NCI-H2196 treated with DMSO at 0.1 percent for 48 hours (cell line): ENCODE results near the gene AADACL4.
"Not testable (repeated sequence)": the region's sequence is repeated elsewhere in the genome, so short reads cannot be mapped to it uniquely, and the experiment has no call there.

Experiments
- DNase-seq: peaks from one replicate; lab custom pipeline; 2025; ENCODE audit not compliant: unreplicated experiment; lab: John Stamatoyannopoulos, UW

AADACL4 gene

DNA sequence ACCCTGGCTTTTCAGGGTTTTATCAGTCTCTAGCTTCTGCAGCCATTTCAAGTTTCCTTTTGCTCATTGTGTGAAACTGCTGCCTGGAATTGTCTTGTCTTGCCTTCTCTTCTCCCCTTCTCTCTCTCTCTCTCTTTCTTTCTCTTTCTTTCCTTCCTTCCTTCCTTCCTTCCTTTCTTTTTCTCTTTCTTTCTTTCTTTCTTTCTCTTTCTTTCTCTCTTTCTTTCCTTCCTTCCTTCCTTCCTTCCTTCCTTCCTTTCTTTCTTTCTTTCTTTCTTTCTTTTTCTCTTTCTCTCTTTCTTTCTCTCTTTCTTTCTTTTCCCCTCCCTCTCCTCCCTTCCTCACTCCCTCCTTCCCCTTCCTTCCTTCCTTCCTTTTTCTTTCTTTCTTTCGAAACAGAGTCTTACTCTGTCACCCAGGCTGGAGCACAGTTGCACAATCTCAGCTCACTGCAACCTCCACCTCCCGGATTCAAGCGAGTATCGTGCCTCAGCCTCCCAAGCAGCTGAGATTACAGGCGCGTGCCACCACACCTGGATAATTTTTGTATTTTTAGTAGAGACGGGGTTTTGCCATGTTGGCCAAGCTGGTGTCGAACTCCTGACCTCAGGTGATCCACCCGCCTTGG lies 14.1 kb downstream of the AADACL4 start:
- DNase-seq: not testable (repeated sequence)

GRCh38 chr1:12658531-12659453 lies 14.9 kb downstream of the AADACL4 start:
- peak; percentile 24 for DNase-seq

DNA sequence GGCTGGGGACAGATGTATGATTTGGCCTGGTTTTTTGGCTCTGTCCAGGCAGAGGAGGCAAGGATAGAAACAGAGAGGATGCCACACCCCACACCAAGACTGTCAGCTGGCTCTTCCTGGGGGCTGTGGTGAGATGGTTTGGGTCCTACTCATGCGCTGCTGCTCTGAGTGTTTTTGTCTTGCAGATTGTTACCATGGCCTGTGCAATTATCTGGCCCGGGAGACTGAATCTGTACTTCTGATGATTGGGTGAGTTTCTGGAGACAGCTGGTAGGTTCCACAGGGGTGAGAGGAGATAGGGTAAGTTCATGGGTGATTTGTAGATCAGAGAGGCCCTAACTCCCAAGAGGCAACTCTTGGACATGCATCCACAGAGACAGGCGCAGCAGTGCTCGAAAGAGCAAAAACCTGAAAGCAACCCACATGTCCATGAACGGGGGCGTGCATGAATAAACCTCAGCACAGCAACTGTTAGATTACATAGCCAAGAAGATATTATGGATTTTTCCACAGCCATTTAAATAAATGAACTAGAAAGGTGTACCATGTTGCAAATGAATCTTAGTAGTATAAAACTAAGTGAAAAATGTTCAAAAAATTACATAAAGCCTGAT lies 17.8 kb downstream of the AADACL4 start:
- DNase-seq: no peak

DNA sequence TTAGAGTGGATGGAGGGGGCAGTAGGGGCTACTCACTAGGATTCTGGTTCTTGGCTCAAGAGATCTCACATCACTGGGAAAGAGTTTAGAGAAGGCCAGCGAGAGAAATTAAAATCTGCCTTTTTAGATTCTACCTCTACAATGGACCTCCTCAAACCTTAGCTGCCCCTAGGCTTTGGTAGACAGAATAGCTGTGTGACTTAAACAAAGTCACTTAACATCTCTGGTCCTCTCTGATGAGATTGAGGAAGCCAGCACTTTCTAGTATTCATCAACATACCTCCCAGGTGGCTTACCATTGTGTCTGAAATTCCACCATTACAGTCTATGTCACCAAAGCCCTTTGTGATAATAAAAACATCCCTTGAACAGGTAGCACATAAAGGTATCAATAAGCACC lies 18.7 kb downstream of the AADACL4 start:
- DNase-seq: no peak

DNA sequence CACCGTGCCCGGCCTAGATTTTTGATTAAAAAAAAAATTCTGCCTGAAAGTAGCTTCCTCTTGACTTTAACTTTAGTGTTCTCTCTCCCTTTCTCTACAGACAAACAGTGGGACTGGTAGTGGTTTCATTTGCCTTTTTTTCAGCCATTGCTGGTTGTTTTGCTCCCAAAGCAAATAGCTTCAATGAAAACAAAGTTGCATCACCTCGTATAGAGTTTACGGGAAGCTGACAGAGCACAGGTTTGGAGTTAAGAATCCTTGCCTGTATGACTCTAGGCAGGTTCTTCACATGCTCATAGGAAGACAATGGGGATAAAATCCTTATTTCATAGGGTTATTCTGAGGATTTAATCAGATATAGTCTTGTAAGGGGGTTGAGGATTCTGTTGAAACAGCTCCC lies 21.6 kb downstream of the AADACL4 start:
- DNase-seq: no peak

- DNase-seq: no peak
Observed at GRCh38 chr1:12666141-12666735, 22.4 kb downstream of the AADACL4 start.

DNA sequence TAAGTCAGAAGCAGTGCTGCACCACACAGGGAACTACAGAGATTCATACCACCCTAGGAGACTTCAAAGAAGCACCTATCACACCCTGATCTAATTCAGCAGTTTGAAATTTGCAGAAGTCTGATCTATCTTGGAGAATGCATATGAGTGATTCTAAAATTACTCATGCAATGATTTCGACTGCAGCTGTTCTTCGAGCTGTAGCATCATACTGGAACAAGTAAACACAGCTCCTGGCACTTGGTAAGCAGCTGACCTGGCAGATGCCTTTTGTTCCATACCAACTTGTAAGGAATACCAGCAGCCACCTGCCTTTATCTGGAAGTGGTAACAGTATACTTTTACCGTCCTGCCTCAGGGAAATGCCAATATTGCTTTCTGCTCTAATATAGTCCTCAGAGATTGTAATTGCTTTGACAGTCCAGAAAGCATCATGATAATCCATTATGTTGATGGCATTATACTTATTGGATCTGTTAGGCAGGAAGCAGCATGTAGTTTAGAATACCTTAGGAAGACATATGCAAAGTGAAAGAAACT lies 25.7 kb downstream of the AADACL4 start:
- DNase-seq: peak; percentile 18

- DNase-seq: no peak
Observed at GRCh38 chr1:12674358-12674757, 30.5 kb downstream of the AADACL4 start.

DNA sequence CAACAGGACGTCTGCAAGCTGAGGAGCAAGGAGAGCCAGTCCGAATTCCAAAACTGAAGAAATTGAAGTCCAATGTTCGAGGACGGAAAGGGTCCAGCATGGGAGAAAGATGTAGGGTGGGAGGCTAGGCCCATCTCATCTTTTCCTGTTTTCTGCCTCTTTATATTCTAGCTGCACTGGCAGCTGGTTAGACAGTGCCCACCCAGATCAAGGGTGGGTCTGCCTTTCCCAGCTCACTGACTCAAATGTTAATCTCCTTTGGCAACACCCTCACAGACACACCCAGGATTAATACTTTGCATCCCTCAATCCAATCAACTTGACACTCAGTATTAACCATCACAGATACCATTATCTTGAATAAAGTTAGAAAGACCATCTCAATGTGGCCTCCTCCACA lies 32.2 kb downstream of the AADACL4 start:
- DNase-seq: not testable (repeated sequence)

DNA sequence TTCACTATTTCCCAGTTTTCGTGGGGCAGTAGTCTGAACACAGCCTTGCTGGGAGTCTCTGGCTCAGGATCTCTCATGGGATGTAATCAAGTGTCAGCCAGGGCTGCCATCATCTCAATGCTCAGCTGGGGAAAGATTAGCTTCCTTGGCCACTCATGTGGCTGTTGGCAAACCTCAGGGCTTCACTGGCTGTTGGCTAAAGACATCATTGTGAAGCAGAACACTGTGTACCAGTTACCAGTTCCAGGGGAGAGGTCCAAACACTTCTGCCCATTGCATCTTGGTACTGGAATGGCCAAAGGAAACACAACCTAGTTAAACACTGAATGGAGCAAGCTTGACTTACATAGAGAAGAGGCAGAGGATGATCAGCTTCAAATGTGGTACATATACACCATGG lies 33.7 kb downstream of the AADACL4 start:
- no peak for DNase-seq

- DNase-seq: no peak
Observed at GRCh38 chr1:12678350-12678749, 34.5 kb downstream of the AADACL4 start.

DNA sequence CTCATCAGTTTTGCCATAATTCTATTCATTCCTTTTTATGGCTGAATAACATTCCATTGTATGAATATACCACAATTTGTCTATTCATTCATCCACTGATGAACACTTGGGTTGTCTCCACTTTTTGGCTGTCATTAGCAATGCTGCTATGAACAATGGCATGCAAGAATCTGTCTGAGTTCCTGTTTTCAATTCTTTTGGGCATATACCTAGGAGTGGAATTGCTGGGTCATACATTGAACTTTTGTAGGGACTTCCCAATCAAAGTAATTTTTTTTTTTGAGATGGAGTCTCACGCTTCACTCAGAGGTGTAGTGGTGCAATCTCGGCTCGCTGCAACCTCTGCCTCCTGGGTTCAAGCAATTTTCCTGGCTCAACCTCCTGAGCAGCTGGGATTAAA lies 34.9 kb downstream of the AADACL4 start:
- DNase-seq: no peak

- DNase-seq: no peak
Observed at GRCh38 chr1:12690156-12690555, 46.3 kb downstream of the AADACL4 start.

DNA sequence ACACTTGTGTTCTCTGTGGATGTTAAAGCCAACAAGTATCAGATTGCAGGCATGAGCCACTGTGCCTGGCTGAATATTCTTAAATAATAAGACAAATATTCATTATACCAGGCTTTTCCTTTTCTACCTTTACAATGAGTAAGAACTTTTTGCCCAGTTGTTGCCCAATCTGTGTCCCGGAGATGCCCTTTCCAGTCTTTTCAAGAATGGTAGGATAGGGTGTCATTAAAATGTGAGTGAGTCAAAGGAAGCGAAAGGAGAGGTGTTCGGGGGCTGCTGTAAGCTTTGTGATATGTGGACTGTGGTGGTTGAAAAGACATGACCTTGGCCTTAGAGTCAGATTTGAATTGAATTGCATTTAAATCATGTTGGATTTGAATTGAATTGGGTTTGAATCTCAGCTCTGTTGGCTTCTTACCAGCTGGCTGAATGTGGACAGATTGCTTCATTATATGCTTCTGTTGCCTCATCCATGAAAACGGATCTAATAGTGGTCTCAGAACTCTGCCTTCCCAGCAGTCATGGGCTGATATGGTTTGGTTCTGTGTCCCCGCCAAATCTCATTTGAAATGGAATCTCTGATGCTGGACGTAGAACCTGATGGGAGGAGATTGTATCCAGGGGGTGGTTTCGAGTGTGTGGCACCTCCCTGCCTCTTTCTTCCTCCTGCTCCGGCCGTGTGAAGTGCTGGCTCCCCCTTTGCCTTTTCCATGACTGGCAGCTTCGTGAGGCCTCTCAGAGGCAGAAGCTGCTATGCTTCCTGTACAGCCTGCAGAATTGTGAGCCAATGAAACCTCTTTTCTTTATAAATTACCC lies 49.3 kb downstream of the AADACL4 start:
- DNase-seq: no peak

DNA sequence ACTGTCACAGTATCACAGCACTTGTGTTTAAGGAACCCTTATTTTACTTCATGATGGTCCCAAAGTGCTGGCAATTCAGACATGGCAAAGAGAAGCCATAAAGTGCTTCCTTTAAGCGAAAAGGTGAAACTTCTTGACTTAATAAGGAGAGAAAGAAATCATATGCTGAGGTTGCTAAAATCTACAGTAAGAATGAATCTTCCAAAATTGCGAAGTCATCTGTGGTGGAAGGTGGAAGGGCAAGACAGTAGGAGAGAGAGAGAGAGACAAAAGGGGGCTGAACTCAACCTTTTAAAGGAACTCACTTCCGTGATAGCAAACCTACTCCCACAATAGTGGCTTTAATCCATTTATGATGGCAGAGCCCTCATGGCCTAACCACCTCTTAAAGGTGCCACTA lies 52.8 kb downstream of the AADACL4 start:
- DNase-seq: no peak

- DNase-seq: no peak
Observed at GRCh38 chr1:12697397-12697796, 53.5 kb downstream of the AADACL4 start.

- no peak for DNase-seq
Observed at GRCh38 chr1:12703821-12704451, 60.1 kb downstream of the AADACL4 start.

- DNase-seq: no peak
Observed at GRCh38 chr1:12706061-12706460, 62.2 kb downstream of the AADACL4 start.

DNA sequence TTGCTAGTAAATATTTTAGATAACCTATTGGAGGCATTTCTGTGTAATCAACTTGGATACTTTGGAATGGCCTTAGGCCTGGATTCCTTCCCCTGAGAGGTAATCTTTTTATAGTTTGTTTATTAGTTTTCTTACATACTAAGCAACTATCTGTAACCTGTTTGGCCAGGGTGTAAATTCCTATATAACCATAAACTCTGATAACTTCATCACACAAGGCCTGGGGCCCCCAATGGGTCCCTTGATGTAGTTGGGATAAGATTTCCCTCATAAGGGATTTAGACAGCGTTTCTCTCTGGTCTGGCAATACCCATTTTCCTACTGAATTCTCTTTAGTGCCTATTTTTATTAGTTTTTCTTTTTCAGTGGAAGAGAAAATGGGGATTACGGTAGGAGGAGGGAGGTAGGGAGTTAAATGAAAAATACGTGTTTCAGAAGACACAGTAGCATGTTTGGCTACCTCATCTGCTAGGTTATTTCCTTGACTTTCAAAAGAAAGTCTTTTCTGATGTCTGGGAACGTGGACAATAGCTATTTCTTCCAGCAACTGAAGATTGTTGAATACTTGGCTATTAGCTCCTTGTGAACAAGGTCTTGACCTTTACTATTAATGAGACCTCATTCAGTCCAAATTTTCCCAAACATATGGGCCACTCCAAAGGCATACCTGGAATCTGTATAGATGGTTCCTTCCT lies 64.7 kb downstream of the AADACL4 start:
- DNase-seq: no peak
